Panc1 (cell line): Measurements from ENCODE around the gene EVA1C. TPM values are rescaled to one million over a fixed set of nuclear protein-coding genes. Genes with fewer than 3 reads are reported as not detected.

Experiments
- ATAC-seq: fragments of 200-7000 bp; cut with Tn5 transposase; 2 replicates; pipeline ENCODE4 v1.9.1; 2020; ENCODE audit warnings: mild to moderate bottlenecking, moderate library complexity
- BruUV-seq: library from RNA; stranded (reverse); fragments of 400-500 nt; replicated peaks from 2 replicates; lab custom pipeline; 2021; lab: Mats Ljungman, UMichigan
- CTCF ChIA-PET: fragments of 300-600 bp; sonication (Branson Sonifier 250); formaldehyde crosslinking; loops from one replicate; lab custom pipeline; 2022; ENCODE audit warnings: antibody characterized with exemption; lab: Charles Lee
- POLR2A ChIA-PET: fragments of 300-600 bp; sonication (Branson Sonifier 250); formaldehyde crosslinking; loops from one replicate; lab custom pipeline; 2022; ENCODE audit warnings: antibody characterized with exemption; lab: Charles Lee
- DNase-seq: peaks from one replicate; pipeline ENCODE4 v3.0.0-alpha.2; 2010; ENCODE audit warnings: low read depth, low spot score
- H3K27ac ChIP-seq: 2 replicates; pipeline ENCODE4 v1.5.1; 2011; ENCODE audit warnings: mild to moderate bottlenecking, low read length, inconsistent platforms
- H3K27me3 ChIP-seq: fragments of 200-500 bp; sonication (Bioruptor generic); 2 replicates; pipeline ENCODE4 v1.6.0; 2014; ENCODE audit warnings: low read length, inconsistent platforms; ENCODE audit not compliant: control insufficient read depth, insufficient read depth
- H3K36me3 ChIP-seq: fragments of 200-500 bp; sonication (Bioruptor generic); 2 replicates; pipeline ENCODE4 v1.5.1; 2014; ENCODE audit warnings: inconsistent platforms, mild to moderate bottlenecking, low read length, moderate library complexity; ENCODE audit not compliant: control insufficient read depth, insufficient read depth
- H3K4me1 ChIP-seq: 2 replicates; pipeline ENCODE4 v1.5.1; 2011; ENCODE audit warnings: inconsistent platforms, mild to moderate bottlenecking, low read length, moderate library complexity; ENCODE audit not compliant: control insufficient read depth, insufficient read depth
- H3K4me3 ChIP-seq, 2 experiments: 2 replicates each; pipeline ENCODE4 v1.5.1; 2011 to 2012; ENCODE audit warnings: low read depth in 2 of 2, low read length in 2 of 2, mild to moderate bottlenecking in 2 of 2, inconsistent platforms in 1 of 2, moderate library complexity in 1 of 2
- H3K9me3 ChIP-seq: fragments of 200-500 bp; sonication (Bioruptor generic); 2 replicates; pipeline ENCODE4 v1.5.1; 2014; ENCODE audit warnings: low read depth, mild to moderate bottlenecking, inconsistent platforms, low read length, moderate library complexity; ENCODE audit not compliant: control insufficient read depth, insufficient read depth
- POLR2AphosphoS5 ChIP-seq: IDR thresholded peaks from 2 replicates; pipeline ENCODE4 v1.6.1; 2012; ENCODE audit warnings: mild to moderate bottlenecking, low read depth, low read length, moderate library complexity
- SIN3A ChIP-seq: IDR thresholded peaks from 2 replicates; pipeline ENCODE4 v1.6.1; 2012; ENCODE audit warnings: low read depth, mild to moderate bottlenecking, low read length, moderate library complexity, borderline replicate concordance; ENCODE audit not compliant: insufficient read depth
- TCF7L2 ChIP-seq: IDR thresholded peaks from 2 replicates; pipeline ENCODE4 v1.6.1; 2011; ENCODE audit warnings: mild to moderate bottlenecking, low read depth, low read length, inconsistent platforms
- in situ Hi-C: cut with HindIII; loops from 2 replicates; pipeline ENCODE4 v1.10.0; 2016; ENCODE audit warnings: low sequenced_read_pairs, low pct_unique_long_range_greater_than_20kb
- intact Hi-C: fragments of 100-400 bp; cut with micrococcal nuclease; formaldehyde crosslinking; loops from one replicate; pipeline ENCODE4 v1.10.0; 2022; ENCODE audit not compliant: unreplicated experiment
- total RNA-seq: library from RNA; stranded (reverse); gene quantifications from one replicate; pipeline ENCODE4 v1.2.1, GENCODE V29; 2021; ENCODE audit not compliant: unreplicated experiment
- TF ChIP-seq, protein P1 (sequence below): fragments of 450-650 bp; IDR thresholded peaks from 2 replicates; pipeline ENCODE4 v1.5.1; 2017; ENCODE audit warnings: mild to moderate bottlenecking
- TF ChIP-seq, protein P2 (sequence below), 2 experiments: IDR thresholded peaks; 2 replicates each; pipeline ENCODE4 v1.6.1; 2011 to 2012; ENCODE audit warnings: low read depth in 2 of 2, control low read depth in 1 of 2, low read length in 1 of 2, mild to moderate bottlenecking in 1 of 2, moderate library complexity in 1 of 2; ENCODE audit not compliant: insufficient read depth in 1 of 2

EVA1C gene
- total RNA-seq, 1 experiment from 2014 or later, result 2.8 TPM

DNA sequence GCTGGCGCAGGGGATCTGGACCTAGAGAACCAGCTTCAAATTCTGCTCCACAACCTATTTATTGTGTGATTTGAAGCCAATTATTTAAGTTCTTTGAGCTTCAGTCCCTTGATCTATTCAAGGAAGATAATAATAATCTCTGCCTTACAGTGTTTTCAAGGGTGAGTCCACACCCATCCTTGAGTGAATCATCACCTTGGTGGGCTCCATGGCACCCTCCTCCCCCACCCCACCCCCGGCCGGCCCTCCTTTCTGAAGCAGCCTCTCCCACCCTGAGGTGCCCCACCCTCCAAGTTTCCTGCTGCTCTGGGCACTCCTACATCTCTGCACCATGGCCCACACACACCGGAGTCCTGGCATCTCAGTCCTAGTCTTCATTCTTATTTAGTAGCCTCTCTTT is 134.5 kb downstream of the EVA1C start:
- ChIA-PET CTCF (no interaction called here), POLR2A (no interaction called here)
- H3K27me3 ChIP-seq, result no peaks in the 10 kb centered on the region
- no peak overlapping the region for H3K27ac ChIP-seq
- BruUV-seq, result no TSS peak
- DNase-seq (no peak), ATAC-seq (no peak)
- H3K9me3 ChIP-seq, result no peaks in the 10 kb centered on the region
- no peaks in the 10 kb centered on the region for H3K4me1 ChIP-seq
- no peaks in the 10 kb centered on the region for H3K36me3 ChIP-seq
- H3K4me3 ChIP-seq, result no peak overlapping the region
- intact Hi-C loops (no loop called here), in situ Hi-C loops (no loop called here)
- no peak for TF ChIP-seq POLR2AphosphoS5
- TF ChIP-seq, protein P1, sequence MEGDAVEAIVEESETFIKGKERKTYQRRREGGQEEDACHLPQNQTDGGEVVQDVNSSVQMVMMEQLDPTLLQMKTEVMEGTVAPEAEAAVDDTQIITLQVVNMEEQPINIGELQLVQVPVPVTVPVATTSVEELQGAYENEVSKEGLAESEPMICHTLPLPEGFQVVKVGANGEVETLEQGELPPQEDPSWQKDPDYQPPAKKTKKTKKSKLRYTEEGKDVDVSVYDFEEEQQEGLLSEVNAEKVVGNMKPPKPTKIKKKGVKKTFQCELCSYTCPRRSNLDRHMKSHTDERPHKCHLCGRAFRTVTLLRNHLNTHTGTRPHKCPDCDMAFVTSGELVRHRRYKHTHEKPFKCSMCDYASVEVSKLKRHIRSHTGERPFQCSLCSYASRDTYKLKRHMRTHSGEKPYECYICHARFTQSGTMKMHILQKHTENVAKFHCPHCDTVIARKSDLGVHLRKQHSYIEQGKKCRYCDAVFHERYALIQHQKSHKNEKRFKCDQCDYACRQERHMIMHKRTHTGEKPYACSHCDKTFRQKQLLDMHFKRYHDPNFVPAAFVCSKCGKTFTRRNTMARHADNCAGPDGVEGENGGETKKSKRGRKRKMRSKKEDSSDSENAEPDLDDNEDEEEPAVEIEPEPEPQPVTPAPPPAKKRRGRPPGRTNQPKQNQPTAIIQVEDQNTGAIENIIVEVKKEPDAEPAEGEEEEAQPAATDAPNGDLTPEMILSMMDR, result no peak
- TF ChIP-seq TCF7L2, result no peak
- TF ChIP-seq, protein P2, sequence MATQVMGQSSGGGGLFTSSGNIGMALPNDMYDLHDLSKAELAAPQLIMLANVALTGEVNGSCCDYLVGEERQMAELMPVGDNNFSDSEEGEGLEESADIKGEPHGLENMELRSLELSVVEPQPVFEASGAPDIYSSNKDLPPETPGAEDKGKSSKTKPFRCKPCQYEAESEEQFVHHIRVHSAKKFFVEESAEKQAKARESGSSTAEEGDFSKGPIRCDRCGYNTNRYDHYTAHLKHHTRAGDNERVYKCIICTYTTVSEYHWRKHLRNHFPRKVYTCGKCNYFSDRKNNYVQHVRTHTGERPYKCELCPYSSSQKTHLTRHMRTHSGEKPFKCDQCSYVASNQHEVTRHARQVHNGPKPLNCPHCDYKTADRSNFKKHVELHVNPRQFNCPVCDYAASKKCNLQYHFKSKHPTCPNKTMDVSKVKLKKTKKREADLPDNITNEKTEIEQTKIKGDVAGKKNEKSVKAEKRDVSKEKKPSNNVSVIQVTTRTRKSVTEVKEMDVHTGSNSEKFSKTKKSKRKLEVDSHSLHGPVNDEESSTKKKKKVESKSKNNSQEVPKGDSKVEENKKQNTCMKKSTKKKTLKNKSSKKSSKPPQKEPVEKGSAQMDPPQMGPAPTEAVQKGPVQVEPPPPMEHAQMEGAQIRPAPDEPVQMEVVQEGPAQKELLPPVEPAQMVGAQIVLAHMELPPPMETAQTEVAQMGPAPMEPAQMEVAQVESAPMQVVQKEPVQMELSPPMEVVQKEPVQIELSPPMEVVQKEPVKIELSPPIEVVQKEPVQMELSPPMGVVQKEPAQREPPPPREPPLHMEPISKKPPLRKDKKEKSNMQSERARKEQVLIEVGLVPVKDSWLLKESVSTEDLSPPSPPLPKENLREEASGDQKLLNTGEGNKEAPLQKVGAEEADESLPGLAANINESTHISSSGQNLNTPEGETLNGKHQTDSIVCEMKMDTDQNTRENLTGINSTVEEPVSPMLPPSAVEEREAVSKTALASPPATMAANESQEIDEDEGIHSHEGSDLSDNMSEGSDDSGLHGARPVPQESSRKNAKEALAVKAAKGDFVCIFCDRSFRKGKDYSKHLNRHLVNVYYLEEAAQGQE (IDR thresholded peaks at IDR 0.05; ENCODE audit: insufficient read depth in 1 of 2, low read depth in 2 of 2, low read length in 1 of 2), result no peak
- TF ChIP-seq SIN3A, result no peak

GRCh38 chr21:32548978-32549377 is 136.5 kb downstream of the EVA1C start:
- ATAC-seq (no peak), DNase-seq (no peak)
- BruUV-seq, result no TSS peak
- POLR2A ChIA-PET, result no interaction called here
- no peaks in the 10 kb centered on the region for H3K4me1 ChIP-seq
- H3K36me3 ChIP-seq, result no peaks in the 10 kb centered on the region
- intact Hi-C loops, result no loop called here
- no peaks in the 10 kb centered on the region for H3K9me3 ChIP-seq
- CTCF ChIA-PET, result no interaction called here
- H3K27me3 ChIP-seq, result no peaks in the 10 kb centered on the region
- no peak overlapping the region for H3K27ac ChIP-seq
- TF ChIP-seq, protein P2 (IDR thresholded peaks at IDR 0.05; ENCODE audit: insufficient read depth in 1 of 2, low read depth in 2 of 2, low read length in 1 of 2), result no peak
- TF ChIP-seq, protein P1, result no peak
- TF ChIP-seq POLR2AphosphoS5 (no peak), SIN3A (no peak), TCF7L2 (no peak)
- in situ Hi-C loops, result no loop called here
- H3K4me3 ChIP-seq, result no peak overlapping the region
